HEK293 (cell line): Measurements from ENCODE around the gene IL3.

ENCODE experiments used
- CTCF ChIP-seq: fragments of 450-650 bp; formaldehyde crosslinking; IDR thresholded peaks from 2 replicates; pipeline ENCODE4 v1.5.1; 2016; ENCODE audit warnings: missing biosample characterization, missing genetic modification characterization
- MYNN ChIP-seq: fragments of 450-650 bp; formaldehyde crosslinking; IDR thresholded peaks from 2 replicates; pipeline ENCODE4 v1.5.1; 2016; ENCODE audit warnings: missing biosample characterization, missing genetic modification characterization, borderline replicate concordance
- YY1 ChIP-seq: fragments of 450-650 bp; formaldehyde crosslinking; IDR thresholded peaks from 2 replicates; pipeline ENCODE4 v1.5.1; 2018; ENCODE audit warnings: missing biosample characterization, missing genetic modification characterization
- ZBTB17 ChIP-seq: fragments of 450-650 bp; formaldehyde crosslinking; IDR thresholded peaks from 2 replicates; pipeline ENCODE4 v1.5.1; 2016; ENCODE audit warnings: missing biosample characterization, missing genetic modification characterization
- ZNF514 ChIP-seq: fragments of 450-650 bp; formaldehyde crosslinking; IDR thresholded peaks from 2 replicates; pipeline ENCODE4 v1.5.1; 2016; ENCODE audit warnings: missing biosample characterization, missing genetic modification characterization
- ZNF549 ChIP-seq: fragments of 450-650 bp; IDR thresholded peaks from 2 replicates; pipeline ENCODE4 v1.5.1; 2018; ENCODE audit warnings: missing biosample characterization, missing genetic modification characterization, mild to moderate bottlenecking, inconsistent platforms, moderate library complexity
- ZNF792 ChIP-seq: fragments of 450-650 bp; formaldehyde crosslinking; IDR thresholded peaks from 2 replicates; pipeline ENCODE4 v1.5.1; 2016; ENCODE audit warnings: missing biosample characterization, missing genetic modification characterization
- TF ChIP-seq, protein P1 (sequence below): fragments of 450-650 bp; formaldehyde crosslinking; conservative IDR thresholded peaks from 2 replicates; pipeline ENCODE4 v1.5.1; 2016; ENCODE audit warnings: low read depth, missing biosample characterization, missing genetic modification characterization
- TF ChIP-seq, protein P2 (sequence below): fragments of 450-650 bp; formaldehyde crosslinking; IDR thresholded peaks from 2 replicates; pipeline ENCODE4 v1.5.1; 2017; ENCODE audit warnings: missing biosample characterization, missing genetic modification characterization
- TF ChIP-seq, protein P3 (sequence below): fragments of 450-650 bp; formaldehyde crosslinking; IDR thresholded peaks from 2 replicates; pipeline ENCODE4 v1.5.1; 2016; ENCODE audit warnings: missing biosample characterization, missing genetic modification characterization

DNA sequence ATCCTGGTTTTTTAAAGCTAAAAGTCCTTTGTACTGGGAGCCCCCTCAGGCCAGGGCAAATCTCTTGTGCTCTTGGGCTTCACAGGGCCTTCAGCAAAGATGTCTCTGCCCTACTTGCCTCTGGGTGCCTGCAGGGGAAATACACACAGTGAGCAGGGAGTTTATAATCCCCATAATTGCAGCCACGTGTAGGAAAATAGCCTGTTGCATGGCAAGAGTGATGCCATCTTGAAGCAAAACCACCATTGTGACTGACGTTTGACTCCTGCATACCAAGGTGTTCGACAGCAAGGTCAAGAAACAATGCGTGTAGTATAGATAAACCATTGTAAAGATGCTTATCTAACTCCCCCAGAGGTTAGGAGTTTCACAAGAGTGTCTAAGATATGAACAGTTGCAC, 11.4 kb upstream of the IL3 start:
- TF ChIP-seq CTCF (no peak), ZBTB17 (tag by site-specific recombination) (no peak), ZNF792 (tag by site-specific recombination) (no peak), ZNF549 (tag by site-specific recombination) (no peak), YY1 (tag by site-specific recombination) (no peak), ZNF514 (no peak), MYNN (tag by site-specific recombination) (no peak)
- TF ChIP-seq, protein P1, sequence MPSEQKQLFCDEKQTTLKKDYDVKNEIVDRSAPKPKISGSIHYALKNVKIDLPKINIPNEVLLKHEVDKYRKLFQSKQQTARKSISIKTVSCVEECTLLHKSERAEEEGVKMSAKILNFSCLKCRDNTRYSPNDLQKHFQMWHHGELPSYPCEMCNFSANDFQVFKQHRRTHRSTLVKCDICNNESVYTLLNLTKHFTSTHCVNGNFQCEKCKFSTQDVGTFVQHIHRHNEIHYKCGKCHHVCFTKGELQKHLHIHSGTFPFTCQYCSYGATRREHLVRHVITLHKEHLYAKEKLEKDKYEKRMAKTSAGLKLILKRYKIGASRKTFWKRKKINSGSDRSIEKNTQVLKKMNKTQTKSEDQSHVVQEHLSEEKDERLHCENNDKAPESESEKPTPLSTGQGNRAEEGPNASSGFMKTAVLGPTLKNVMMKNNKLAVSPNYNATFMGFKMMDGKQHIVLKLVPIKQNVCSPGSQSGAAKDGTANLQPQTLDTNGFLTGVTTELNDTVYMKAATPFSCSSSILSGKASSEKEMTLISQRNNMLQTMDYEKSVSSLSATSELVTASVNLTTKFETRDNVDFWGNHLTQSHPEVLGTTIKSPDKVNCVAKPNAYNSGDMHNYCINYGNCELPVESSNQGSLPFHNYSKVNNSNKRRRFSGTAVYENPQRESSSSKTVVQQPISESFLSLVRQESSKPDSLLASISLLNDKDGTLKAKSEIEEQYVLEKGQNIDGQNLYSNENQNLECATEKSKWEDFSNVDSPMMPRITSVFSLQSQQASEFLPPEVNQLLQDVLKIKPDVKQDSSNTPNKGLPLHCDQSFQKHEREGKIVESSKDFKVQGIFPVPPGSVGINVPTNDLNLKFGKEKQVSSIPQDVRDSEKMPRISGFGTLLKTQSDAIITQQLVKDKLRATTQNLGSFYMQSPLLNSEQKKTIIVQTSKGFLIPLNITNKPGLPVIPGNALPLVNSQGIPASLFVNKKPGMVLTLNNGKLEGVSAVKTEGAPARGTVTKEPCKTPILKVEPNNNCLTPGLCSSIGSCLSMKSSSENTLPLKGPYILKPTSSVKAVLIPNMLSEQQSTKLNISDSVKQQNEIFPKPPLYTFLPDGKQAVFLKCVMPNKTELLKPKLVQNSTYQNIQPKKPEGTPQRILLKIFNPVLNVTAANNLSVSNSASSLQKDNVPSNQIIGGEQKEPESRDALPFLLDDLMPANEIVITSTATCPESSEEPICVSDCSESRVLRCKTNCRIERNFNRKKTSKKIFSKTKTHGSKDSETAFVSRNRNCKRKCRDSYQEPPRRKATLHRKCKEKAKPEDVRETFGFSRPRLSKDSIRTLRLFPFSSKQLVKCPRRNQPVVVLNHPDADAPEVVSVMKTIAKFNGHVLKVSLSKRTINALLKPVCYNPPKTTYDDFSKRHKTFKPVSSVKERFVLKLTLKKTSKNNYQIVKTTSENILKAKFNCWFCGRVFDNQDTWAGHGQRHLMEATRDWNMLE (tag by site-specific recombination): no peak
- TF ChIP-seq, protein P2, sequence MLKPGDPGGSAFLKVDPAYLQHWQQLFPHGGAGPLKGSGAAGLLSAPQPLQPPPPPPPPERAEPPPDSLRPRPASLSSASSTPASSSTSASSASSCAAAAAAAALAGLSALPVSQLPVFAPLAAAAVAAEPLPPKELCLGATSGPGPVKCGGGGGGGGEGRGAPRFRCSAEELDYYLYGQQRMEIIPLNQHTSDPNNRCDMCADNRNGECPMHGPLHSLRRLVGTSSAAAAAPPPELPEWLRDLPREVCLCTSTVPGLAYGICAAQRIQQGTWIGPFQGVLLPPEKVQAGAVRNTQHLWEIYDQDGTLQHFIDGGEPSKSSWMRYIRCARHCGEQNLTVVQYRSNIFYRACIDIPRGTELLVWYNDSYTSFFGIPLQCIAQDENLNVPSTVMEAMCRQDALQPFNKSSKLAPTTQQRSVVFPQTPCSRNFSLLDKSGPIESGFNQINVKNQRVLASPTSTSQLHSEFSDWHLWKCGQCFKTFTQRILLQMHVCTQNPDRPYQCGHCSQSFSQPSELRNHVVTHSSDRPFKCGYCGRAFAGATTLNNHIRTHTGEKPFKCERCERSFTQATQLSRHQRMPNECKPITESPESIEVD (tag by site-specific recombination): no peak
- TF ChIP-seq, protein P3, sequence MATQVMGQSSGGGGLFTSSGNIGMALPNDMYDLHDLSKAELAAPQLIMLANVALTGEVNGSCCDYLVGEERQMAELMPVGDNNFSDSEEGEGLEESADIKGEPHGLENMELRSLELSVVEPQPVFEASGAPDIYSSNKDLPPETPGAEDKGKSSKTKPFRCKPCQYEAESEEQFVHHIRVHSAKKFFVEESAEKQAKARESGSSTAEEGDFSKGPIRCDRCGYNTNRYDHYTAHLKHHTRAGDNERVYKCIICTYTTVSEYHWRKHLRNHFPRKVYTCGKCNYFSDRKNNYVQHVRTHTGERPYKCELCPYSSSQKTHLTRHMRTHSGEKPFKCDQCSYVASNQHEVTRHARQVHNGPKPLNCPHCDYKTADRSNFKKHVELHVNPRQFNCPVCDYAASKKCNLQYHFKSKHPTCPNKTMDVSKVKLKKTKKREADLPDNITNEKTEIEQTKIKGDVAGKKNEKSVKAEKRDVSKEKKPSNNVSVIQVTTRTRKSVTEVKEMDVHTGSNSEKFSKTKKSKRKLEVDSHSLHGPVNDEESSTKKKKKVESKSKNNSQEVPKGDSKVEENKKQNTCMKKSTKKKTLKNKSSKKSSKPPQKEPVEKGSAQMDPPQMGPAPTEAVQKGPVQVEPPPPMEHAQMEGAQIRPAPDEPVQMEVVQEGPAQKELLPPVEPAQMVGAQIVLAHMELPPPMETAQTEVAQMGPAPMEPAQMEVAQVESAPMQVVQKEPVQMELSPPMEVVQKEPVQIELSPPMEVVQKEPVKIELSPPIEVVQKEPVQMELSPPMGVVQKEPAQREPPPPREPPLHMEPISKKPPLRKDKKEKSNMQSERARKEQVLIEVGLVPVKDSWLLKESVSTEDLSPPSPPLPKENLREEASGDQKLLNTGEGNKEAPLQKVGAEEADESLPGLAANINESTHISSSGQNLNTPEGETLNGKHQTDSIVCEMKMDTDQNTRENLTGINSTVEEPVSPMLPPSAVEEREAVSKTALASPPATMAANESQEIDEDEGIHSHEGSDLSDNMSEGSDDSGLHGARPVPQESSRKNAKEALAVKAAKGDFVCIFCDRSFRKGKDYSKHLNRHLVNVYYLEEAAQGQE (tag by site-specific recombination): no peak
